GM23338 (cell line): ENCODE results near the gene PRR13.

Source experiments
- EZH2 ChIP-seq: fragments of 200-600 bp; sonication (generic); IDR thresholded peaks from one replicate; pipeline ENCODE4 v1.8.0; 2017; ENCODE audit warnings: antibody characterized with exemption, mild to moderate bottlenecking, low read depth; ENCODE audit not compliant: unreplicated experiment
- JUNB ChIP-seq: IDR thresholded peaks from one replicate; pipeline ENCODE4 v1.6.1; 2016; ENCODE audit warnings: antibody characterized with exemption; ENCODE audit not compliant: unreplicated experiment
- POLR2AphosphoS5 ChIP-seq: IDR thresholded peaks from 2 replicates; pipeline ENCODE4 v1.6.1; 2016; ENCODE audit warnings: antibody characterized with exemption, low read depth
- REST ChIP-seq: IDR thresholded peaks from one replicate; pipeline ENCODE4 v1.6.1; 2018; ENCODE audit warnings: antibody characterized with exemption; ENCODE audit not compliant: unreplicated experiment
- STAT1 ChIP-seq: IDR thresholded peaks from one replicate; pipeline ENCODE4 v1.6.1; 2016; ENCODE audit warnings: antibody characterized with exemption; ENCODE audit not compliant: unreplicated experiment
- ZNF114 ChIP-seq: fragments of 250-450 bp; sonication (Bioruptor Pico); IDR thresholded peaks from 2 replicates; pipeline ENCODE4 v1.5.0; 2020; ENCODE audit warnings: mild to moderate bottlenecking, moderate library complexity
- ZNF331 ChIP-seq: fragments of 250-450 bp; sonication (Bioruptor Pico); IDR thresholded peaks from 2 replicates; pipeline ENCODE4 v1.5.0; 2020; ENCODE audit warnings: low read depth, mild to moderate bottlenecking, moderate library complexity
- TF ChIP-seq, protein P1 (sequence below), 2 experiments: fragments of 200-600 bp in 1 of 2; sonication (generic) in 1 of 2; conservative IDR thresholded peaks; 2 replicates each; pipeline versions ENCODE4 v1.5.1 to v1.6.1; 2016 to 2017; ENCODE audit warnings: antibody characterized with exemption in 2 of 2, low read depth in 2 of 2, mild to moderate bottlenecking in 2 of 2, moderate library complexity in 1 of 2
- TF ChIP-seq, protein P2 (sequence below): fragments of 250-450 bp; sonication (Bioruptor Pico); IDR thresholded peaks from 2 replicates; pipeline ENCODE4 v1.5.0; 2020; ENCODE audit warnings: mild to moderate bottlenecking, moderate library complexity

DNA sequence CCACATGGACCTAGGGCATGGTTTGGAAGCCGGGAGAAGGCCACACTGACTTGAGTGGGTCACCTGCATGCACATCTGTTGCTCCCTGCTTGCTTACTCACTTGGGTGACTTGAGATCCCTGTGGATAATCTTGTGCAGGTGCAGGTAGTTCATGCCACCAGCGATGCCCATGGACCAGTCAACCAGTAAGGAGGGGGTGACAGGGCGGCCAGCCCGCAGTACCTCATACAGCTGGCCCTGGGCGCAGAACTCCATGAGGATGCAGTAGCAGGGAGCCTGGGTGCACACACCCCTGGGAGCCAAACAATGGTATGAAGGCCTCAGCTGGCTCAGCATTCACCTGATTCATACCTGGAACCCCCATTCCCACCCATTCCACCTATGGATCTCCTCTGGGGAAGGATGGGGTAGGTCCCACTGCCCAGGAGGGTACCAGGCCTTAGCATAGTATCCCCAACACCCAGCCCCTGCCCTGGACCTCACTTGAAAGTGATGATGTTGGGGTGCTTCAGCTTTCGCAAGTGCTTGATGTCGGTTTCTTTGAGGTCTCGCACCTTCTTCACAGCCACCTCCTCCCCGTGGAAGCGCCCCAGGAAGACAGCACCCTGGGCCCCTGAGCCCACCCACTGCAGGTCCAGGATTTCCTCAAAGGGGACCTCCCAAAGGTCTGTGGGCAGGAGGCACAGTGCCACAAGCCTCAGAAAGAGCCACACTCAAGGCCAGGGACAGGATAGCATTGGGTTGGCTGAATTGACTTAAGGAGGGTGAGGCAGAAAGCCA is 44.6 kb downstream of the PRR13 start:
- TF ChIP-seq REST (no peak), ZNF114 (CRISPR knock-in tag) (no peak), POLR2AphosphoS5 (no peak), EZH2 (no peak), JUNB (no peak), STAT1 (no peak), ZNF331 (no peak)
- TF ChIP-seq, protein P1, sequence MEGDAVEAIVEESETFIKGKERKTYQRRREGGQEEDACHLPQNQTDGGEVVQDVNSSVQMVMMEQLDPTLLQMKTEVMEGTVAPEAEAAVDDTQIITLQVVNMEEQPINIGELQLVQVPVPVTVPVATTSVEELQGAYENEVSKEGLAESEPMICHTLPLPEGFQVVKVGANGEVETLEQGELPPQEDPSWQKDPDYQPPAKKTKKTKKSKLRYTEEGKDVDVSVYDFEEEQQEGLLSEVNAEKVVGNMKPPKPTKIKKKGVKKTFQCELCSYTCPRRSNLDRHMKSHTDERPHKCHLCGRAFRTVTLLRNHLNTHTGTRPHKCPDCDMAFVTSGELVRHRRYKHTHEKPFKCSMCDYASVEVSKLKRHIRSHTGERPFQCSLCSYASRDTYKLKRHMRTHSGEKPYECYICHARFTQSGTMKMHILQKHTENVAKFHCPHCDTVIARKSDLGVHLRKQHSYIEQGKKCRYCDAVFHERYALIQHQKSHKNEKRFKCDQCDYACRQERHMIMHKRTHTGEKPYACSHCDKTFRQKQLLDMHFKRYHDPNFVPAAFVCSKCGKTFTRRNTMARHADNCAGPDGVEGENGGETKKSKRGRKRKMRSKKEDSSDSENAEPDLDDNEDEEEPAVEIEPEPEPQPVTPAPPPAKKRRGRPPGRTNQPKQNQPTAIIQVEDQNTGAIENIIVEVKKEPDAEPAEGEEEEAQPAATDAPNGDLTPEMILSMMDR (conservative IDR thresholded peaks at IDR 0.05; ENCODE audit: low read depth in 2 of 2), result no peak
- TF ChIP-seq, protein P2, sequence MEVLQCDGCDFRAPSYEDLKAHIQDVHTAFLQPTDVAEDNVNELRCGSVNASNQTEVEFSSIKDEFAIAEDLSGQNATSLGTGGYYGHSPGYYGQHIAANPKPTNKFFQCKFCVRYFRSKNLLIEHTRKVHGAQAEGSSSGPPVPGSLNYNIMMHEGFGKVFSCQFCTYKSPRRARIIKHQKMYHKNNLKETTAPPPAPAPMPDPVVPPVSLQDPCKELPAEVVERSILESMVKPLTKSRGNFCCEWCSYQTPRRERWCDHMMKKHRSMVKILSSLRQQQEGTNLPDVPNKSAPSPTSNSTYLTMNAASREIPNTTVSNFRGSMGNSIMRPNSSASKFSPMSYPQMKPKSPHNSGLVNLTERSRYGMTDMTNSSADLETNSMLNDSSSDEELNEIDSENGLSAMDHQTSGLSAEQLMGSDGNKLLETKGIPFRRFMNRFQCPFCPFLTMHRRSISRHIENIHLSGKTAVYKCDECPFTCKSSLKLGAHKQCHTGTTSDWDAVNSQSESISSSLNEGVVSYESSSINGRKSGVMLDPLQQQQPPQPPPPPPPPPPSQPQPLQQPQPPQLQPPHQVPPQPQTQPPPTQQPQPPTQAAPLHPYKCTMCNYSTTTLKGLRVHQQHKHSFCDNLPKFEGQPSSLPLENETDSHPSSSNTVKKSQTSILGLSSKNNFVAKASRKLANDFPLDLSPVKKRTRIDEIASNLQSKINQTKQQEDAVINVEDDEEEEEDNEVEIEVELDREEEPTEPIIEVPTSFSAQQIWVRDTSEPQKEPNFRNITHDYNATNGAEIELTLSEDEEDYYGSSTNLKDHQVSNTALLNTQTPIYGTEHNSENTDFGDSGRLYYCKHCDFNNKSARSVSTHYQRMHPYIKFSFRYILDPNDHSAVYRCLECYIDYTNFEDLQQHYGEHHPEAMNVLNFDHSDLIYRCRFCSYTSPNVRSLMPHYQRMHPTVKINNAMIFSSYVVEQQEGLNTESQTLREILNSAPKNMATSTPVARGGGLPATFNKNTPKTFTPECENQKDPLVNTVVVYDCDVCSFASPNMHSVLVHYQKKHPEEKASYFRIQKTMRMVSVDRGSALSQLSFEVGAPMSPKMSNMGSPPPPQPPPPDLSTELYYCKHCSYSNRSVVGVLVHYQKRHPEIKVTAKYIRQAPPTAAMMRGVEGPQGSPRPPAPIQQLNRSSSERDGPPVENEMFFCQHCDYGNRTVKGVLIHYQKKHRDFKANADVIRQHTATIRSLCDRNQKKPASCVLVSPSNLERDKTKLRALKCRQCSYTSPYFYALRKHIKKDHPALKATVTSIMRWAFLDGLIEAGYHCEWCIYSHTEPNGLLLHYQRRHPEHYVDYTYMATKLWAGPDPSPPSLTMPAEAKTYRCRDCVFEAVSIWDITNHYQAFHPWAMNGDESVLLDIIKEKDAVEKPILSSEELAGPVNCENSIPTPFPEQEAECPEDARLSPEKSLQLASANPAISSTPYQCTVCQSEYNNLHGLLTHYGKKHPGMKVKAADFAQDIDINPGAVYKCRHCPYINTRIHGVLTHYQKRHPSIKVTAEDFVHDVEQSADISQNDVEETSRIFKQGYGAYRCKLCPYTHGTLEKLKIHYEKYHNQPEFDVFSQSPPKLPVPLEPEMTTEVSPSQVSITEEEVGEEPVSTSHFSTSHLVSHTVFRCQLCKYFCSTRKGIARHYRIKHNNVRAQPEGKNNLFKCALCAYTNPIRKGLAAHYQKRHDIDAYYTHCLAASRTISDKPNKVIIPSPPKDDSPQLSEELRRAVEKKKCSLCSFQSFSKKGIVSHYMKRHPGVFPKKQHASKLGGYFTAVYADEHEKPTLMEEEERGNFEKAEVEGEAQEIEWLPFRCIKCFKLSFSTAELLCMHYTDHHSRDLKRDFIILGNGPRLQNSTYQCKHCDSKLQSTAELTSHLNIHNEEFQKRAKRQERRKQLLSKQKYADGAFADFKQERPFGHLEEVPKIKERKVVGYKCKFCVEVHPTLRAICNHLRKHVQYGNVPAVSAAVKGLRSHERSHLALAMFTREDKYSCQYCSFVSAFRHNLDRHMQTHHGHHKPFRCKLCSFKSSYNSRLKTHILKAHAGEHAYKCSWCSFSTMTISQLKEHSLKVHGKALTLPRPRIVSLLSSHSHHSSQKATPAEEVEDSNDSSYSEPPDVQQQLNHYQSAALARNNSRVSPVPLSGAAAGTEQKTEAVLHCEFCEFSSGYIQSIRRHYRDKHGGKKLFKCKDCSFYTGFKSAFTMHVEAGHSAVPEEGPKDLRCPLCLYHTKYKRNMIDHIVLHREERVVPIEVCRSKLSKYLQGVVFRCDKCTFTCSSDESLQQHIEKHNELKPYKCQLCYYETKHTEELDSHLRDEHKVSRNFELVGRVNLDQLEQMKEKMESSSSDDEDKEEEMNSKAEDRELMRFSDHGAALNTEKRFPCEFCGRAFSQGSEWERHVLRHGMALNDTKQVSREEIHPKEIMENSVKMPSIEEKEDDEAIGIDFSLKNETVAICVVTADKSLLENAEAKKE, result no peak
